HG03558 (cell line): ENCODE data around the gene RUNDC1.

Experiments used
- ATAC-seq: cut with Tn5 transposase; IDR thresholded peaks from one replicate; pipeline ENCODE4 v1.9.1; 2021; ENCODE audit warnings: moderate number of reproducible peaks; ENCODE audit not compliant: unreplicated experiment; ENCODE audit errors: extremely low read depth

Gene RUNDC1

DNA sequence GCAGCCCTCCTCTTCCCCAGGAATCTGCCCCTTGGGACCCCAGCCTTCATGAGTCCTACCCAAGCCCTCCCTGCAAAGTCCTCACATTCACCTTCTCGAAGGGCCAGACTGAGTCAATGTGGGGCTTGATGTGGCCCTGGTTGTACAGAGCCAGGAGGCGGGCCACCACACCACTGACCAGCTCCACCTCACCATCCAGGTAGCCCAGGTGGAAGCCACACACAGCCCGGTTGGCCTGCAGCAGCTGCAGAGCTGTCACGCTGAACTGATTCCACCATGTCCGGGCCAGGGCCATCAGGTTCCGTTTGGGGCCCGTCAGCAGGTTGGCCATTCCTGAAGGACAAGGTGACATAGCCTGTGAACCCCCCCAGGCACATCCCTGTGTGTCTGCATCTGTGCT, 35.9 kb downstream of the RUNDC1 start:
- ATAC-seq = no peak

DNA sequence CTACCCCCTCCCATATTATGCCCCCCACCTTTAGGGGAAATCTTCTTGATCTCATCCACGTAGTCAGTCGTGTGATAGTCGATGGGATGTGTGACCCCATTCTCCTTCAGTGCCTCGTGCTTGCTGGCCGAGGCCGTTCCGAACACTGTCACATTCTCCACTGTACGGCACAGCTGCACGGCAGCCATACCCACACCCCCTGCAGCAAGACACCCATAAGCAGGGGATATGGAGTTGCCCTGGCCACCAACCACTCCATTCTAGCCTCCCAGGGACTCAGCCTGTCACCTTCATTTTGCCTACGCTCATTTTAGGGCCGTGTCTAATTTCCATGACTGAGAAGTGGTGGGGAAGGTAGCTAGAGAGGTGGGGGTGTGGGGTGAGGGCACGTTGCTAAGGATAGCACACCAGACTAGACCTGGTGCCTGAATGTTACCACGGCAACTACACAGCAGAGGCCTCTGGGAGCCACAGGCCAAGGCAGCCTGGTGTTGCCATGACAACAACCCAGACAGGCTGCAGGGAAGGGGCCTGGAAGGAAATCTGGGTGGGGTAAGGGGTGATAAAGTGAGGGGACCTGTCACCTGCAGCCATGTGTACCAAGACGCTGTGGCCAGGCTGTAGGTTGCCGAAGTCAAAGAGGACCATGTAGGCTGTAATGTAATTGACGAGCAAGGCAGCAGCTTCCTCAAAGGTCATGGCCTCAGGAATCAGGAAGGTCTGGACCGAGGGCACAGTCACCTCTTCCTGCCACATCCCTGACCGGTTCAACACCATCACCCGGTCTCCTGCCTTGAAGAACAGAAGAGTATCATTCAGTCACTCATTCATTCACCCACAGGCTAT, 37.9 kb downstream of the RUNDC1 start:
- ATAC-seq = no peak

DNA sequence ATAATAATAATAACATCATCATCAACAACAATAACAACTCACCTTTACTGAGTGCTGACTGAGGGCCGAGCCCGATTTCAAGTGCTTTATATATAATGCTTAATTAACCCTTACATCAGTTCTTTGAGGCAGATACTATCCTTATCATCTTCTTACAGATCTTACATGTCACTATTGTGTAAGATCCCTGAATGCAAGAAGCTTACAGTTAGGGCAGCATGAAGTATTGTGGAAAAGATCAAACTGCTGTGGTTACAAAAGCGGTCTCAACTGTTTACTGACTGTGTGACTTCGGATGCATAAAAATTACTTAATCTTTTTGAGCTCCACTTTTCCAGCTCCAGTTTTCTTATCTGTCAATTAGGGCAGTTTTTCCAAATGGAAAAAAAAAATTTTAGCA, 38.6 kb downstream of the RUNDC1 start:
- no peak for ATAC-seq

DNA sequence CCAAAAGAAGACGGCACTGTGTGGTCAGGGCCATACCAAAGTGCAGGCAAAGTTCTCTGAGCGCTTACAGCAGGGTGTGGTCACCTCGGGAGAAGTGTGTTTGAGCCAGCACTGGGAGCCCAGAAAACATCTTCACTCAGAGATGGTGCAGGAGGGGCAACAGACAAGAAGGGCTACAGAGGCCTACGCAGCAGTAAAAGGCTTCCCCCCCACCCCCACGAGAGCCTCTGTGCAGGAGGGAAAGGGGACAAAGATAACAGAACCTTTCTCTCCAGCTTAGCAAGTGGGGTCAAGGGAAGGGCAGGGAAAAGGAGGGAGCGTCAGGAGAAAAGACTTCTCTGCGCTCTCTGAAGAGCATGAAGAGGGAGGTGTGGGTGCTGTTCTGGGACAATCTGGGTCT, 39.1 kb downstream of the RUNDC1 start:
- ATAC-seq = no peak

GRCh38 chr17:43020030-43020621, 39.8 kb downstream of the RUNDC1 start:
- no peak for ATAC-seq

DNA sequence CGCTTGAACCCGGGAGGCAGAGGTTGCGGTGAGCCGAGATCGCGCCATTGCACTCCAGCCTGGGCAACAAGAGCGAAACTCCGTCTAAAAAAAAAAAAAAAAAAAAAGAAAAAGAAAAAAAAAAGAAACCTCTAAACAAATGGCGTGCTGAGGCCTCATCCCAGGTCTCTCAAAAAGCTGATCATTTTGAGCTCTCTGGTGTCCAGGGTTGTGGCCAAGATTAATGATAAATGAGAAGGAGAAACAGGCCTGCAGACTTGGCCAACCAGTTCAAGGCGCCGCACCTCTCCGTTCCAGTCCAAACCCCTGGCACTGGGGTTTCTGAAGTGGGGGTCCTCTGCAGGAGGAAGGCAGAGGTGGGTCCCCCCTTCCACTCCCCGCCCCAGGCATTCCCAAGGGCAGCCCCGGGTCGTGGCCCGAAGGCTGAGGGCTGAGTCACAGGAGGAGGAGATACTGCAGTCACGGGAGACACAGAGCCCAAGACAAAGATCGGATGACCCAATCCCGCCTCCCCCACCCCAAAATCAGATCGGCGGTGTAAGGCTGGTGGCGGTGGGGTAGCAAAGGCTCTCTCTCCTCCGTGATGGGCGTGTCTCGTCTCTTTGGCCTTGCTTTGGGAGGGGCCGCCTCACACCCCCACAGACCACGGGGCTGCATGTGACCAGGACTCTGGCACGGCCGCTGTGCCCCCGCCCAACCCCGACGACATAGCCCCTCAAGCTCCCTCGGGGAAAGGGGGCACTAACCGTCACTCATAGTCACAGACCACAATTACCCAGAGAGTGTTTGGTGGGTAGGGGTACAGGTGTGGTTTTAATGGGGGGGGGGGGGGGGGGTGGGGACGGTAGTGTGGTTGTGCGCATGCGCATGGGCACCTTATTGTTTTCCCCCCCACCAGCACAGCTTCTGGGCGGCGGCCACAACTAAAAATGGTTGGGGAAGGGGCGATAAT, 40.7 kb downstream of the RUNDC1 start:
- ATAC-seq = no peak

DNA sequence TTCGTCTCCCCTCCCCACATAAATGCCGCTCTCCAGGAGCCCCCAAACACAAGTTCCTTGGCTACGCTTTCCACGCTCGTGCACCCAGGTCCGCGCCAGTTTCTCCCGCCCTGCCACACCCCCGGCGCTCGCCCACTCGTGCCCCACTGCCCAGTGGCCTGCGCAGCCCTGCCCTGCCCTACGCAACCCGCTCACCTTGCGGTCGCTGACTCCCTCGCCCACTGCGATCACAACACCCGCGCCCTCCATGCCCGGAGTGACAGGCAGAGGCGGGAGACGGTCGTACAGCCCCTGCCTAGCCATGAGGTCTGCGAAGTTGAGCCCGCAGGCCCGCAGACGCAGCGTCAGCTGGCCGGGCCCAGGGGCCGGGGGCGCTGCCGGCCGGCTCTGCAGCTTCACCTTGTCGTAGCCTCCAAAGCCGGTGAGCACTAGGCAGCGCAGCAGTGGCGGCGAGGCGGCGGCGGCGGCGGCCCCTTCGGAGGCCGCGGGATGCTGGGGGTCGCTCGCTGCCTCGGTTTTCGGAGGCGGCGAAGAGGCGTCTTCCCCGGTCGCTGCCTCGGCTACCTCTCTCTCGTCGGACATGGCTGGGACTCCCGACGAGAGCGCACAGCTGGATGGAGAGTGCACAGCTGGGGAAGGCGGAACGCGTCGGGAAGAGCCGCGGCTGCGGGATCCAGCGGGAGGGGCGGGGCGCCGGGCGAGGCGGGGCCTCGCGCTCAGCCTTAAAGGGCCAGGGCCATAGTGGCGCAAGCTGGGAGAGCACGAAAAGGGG, 41.6 kb downstream of the RUNDC1 start, which contains the start of gene VAT1:
Gene VAT1, minus strand, starts transcription at position 645 of the 772 bp plus-strand sequence. Its CDS starts 63 bp downstream, at position 582.
- ATAC-seq = no peak

DNA sequence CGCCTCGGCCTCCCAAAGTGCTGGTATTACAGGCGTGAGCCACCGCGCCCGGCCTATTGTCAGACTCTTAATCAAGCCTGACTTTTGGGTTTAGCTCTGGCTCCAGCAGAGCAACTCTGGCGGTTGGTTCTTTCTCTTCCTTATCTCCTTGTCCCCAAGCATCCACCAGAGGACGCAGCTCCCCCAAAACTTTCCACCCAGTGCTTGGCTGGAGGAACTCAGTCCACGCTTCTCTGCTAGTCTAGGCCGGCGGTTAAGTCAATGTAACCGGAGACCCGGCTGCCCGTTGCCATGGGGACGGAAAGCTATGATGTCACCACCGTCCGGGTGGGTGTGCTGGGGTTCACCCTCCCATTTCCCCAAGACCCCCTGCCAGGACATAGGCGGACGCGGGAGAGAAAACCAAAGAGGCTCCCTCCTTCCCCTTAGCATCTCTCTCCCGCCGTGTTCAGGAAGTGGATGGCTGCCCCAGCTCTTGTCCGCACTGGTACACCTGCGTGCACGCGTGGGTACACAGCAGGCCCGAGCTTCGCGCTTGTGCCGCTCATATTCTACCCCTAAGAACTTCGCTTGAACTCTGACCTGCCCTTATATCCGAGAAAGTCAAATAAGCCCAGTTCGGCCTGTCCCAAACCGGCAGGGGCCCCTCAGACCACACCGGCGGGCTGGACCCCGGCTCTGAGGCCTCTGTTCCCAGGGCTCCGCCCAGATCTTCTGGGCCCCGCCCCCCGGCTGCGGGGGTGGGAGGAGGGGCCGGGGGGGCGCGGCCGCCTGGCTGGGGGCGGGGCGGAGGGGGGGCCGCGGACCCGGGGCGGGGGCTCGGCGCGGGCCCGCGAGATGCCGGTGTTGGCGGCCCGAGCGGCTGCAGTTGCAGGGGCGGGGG, 44.3 kb downstream of the RUNDC1 start, which contains the start of gene RND2:
Gene RND2, plus strand, starts transcription at position 825 of the 883 bp plus-strand sequence. CDS start 117 bp downstream, outside the sequence.
- no peak for ATAC-seq

DNA sequence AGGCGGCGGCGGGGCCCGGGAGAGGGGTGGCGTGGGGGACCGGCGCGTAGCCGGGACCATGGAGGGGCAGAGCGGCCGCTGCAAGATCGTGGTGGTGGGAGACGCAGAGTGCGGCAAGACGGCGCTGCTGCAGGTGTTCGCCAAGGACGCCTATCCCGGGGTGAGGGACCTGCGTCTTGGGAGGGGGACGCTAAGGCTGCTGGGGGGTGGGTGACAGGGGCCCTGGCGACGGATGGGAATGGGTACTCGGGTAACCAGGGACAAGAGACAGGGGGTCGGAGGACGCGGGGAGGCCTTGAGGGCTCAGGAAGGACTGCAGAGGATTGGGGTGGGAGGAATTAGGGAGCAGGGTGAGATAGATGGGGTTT, 44.9 kb downstream of the RUNDC1 start:
- no peak for ATAC-seq

GRCh38 chr17:43025766-43026537, 45.6 kb downstream of the RUNDC1 start:
- ATAC-seq = no peak

DNA sequence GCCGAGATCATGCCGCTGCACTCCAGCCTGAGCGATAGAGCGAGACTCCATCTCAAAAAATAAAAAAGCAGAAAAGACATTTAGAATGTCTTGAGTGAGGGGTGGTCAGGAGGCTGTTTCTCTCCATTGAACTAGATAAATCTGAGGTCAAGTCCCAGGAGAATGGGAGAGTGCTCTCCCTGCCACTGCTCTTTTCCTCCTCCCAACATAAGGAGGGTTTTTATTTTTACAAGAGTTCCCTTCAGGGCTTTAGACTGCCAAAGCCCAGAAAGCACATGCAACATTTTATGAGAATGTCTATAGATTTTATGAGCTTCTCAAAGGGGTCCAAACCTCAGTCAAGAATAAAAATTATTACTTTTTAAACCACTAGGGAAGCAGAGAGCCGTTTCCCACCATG, 46.2 kb downstream of the RUNDC1 start:
- ATAC-seq = no peak

GRCh38 chr17:43027091-43028032, 47.0 kb downstream of the RUNDC1 start:
- no peak for ATAC-seq

- no peak for ATAC-seq
Observed at GRCh38 chr17:43028221-43028861, 48.0 kb downstream of the RUNDC1 start.

DNA sequence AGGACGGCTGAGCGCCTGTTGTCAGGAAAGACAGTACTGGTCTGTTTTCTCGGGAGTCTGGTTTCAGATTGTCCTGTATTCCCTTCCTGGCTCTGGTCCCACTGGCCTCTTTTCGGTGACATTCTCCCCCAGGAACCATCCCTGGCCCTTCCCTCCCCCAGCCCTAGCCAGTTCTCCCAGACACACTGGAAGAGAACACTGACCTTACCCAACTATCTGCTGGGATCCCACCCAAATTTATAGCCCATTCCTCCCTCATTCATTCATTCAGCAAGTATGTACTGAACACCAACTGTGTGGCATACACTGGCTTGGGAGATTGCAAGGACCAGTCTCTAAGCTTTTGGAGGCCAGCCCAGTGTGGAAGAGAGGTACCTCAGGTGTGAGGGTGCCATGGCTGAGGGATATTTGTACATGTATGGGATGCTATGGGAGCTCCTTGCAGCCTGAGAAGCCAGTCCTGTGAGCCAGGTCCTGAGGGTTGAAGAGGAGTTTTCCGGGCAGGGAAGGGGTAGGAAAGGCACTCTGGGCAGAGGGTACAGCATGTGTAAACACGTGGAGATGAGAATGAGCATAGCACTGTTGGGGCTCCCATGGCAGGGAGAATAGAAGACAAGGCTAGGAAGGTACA, 49.9 kb downstream of the RUNDC1 start:
- no peak for ATAC-seq

DNA sequence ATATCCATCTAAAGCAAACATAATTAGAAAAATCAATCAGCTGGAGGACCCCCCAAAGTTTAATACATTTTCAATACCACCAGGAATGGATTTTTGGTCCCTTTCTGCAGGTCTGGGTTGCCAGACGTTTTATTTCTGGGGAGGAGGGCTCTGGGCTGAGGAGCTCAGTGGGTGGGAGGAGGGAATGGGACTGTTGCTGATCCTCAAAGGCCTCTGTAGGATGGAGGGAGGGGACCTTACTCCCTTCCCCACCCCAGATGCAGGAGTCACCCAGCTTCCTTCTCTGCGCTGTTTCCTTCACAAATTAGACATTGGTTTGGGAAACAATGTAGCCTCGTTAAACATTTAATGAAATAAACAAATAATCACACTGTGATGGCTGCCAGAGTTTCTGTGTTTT, 51.3 kb downstream of the RUNDC1 start:
- no peak for ATAC-seq
